NOMO-1 (cell line): ENCODE measurements around the gene MRPS6.
A peak's percentile ranks its signal among the peaks of the same experiment; 100 is the strongest.

Experiments
- DNase-seq, 2 experiments: peaks; one replicate each; lab custom pipeline; 2025; ENCODE audit not compliant: unreplicated experiment in 2 of 2; lab: John Stamatoyannopoulos, UW

MRPS6 gene

DNA sequence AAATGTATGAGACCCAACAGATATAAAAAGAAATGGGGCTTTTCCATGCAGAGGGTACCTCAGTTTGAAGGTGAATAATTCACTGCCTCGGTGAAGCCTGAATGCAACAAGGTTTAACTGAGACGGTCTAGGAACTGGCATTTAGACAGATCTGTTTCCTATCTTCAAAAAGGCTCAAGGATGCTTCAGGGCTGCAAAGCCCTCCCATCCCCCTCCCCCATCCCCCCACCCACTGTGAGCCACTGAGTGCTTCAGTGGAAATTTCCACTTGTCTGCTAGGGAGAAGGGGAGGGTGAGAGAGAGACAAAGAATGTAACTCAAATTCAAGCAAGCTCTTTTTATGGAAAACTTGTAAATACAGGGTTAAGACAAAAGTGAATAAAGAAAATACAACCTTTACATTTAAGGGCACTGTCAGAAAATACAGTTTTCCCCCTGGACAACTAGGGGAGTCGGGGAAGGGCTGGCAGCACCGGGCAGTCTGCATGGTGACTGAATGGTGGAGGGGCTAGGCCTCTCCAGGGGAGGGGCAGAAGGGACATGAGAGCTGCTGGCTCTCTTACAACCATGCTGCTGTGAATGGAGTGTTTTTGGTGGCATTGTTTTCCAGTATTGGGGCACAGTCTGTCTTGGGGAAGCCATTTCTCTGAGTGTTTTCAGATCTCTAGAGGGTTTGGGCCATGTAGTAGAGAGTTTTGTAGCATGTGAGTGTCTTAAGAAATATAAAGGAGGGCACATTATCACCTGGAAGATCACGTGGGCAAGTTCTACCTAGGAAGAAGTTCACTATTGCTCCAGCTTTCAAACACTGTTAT lies 56.7 kb downstream of the MRPS6 start:
- DNase-seq, result no peak

DNA sequence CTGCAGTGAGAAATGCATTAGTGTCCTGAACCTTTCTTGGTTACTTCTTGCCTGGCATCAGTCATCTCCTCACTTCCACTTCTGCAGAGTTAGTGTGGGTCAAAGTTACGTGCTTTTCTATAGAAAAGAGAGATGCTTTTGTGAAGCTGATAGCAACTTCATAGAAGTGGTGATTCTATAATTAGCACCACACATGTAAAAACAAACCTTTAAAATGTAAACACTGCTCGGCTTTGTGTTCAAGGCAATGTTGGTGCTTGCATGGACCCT lies 57.3 kb downstream of the MRPS6 start:
- no peak for DNase-seq

DNA sequence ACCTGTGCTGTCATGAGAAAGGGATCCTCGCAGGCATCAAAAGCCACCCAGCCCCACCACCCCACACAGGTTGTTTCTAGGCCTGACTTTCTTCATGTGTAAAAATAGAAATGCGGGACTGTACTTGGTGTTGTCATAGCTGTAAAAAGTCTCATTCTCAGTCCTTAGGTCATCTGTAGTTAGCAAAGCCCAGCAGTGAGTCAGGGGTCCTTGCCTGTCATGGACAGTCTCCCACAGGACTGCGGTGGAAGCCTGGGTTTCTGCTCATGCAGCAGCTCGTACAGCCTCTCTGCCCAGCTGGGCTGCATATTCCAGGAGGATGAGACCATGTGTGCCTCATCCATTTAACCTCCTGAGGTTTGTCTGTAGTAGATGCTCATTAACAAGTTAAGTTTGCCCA lies 58.2 kb downstream of the MRPS6 start:
- DNase-seq, result no peak

DNA sequence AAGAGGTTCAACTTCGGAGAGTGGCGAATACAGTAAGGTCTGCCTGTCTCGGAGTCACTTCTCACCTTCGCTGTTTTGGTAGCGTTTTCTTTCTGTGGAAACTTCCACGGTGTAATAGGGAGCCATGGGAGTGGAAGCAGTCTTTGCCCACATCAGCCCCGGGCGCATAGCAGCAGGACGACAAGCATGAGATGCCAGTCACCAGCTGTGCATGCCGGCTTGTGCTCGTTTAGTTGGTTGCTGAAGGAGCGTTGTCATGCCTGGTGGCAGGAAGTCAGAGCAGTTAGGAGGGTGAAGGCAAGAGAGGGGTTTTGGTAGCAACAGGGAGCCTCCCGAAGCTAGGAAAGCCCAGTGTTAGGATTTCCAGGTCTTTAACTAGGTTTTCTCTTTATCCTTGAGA lies 58.8 kb downstream of the MRPS6 start:
- no peak for DNase-seq

DNA sequence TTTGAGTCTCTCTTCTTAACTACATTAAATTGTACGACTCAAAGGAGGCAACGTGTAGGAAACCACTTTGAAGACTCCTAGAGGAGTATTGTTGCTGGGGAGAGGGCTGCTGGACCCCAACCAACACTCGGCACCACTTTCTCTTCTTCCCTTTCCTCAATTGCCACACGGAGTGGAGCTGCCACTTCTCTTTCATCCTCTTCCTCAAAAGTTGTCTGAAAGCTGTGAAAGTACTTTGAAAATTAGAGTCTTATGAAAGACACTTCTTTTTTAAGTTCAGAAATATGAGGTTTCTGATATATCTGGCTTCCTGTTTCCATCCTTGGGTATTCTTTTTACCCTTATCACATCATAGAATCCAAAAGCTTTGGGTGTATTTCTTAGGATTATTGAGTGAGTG lies 59.5 kb downstream of the MRPS6 start:
- peak; percentile 52 to 85 for DNase-seq

DNA sequence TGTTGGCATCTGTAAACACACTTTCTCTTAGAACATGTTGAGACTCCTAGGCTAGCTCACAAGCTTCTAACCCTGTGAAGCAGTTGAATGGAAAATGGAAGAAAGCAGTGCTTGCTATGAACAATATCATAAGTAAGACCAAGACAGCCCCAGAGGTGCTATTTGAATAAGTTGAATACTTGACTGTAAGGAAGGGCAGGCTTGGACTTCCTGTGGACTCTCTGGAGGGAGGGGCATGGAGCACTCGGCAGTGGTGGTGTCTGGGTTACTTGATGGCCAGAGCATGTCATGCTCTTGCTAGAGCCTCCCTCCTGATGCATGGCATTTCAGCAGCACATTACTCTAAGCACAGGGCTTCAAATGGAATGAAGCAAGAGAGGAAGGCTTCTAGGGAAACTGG lies 60.0 kb downstream of the MRPS6 start:
- DNase-seq, result no peak

DNA sequence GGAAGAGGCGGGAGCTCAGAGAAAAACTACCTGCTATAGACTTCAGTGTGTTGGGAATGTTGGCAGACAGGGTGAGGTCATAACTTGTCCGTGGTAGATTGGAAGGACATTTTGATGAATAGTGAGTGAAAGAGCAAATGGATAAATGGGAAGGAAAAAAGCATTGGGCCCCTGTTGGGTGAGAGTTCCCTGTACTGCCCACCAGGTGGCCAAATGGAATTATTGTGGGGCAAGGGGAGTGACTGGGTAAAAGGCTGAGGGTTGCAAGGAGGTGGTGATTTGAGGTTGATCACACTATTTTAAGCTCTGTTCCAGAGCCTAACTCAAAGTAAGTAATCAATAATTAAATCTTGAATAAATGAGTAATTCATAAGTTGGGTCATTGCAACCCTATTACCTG lies 60.4 kb downstream of the MRPS6 start:
- no peak for DNase-seq

DNA sequence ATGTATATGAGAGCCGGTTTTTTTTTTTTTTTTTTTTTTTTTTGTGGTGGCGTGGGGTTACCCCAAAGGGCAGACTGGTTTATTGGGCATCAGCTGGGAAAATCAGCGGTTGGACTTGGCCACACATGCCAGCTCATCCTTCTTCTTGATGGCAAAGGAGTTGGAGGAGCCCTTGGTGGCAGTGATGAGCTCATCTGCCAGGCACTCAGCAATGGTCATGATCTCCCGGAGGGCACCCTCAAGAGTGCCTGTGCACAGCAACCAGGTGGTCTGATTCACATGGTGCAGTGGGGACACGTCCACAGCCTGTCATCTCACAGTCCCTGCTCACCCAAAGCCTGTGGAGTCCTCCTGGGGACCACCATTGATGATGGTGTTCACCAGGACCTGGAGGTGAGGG lies 62.0 kb downstream of the MRPS6 start:
- DNase-seq, result no peak

- DNase-seq, result no peak
Observed at GRCh38 chr21:34141373-34141772, 68.0 kb downstream of the MRPS6 start.

DNA sequence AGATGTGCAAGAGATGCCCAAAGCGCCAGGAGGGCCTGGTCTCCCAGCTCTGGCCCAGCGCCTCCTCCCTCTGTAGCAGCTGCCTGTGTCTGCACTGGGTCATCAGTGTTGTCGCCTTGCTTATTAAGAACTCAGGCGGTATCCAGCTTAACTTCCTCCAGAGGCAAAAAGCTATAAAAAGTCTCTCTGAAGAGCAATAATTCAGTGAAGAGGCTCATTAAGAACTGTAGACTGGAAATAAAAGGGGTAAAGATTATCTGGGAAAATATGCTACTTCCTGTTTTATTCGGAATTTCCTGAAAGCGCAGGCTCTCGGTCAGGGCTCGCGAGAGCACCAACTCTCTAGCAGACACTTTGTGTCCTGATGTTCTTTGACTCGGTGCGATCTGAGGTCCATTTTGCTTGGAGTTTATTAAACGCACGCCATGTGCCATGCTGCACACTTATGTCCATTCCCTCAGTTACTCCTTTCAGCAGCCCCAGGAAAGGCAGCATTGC lies 70.4 kb downstream of the MRPS6 start:
- DNase-seq, result no peak

DNA sequence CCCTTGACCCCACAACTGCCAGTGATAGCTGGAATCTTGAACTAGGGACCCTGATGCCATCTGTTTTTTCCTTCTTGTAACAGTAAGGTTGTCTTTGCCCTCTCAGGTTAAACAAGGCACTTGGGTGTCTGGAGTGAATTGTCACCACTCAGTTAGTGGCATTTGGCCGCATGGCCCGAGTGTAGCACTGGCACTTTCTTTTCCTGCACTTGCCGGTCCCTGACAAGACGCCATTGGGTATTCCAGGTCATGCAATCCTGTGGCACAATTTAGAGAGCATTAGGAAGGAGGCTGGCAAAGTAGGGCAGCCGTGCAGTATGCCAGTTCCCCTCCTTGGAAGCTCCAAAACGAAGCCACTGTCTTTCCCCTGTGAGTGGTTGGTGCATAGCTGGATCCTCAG lies 70.8 kb downstream of the MRPS6 start:
- no peak for DNase-seq

DNA sequence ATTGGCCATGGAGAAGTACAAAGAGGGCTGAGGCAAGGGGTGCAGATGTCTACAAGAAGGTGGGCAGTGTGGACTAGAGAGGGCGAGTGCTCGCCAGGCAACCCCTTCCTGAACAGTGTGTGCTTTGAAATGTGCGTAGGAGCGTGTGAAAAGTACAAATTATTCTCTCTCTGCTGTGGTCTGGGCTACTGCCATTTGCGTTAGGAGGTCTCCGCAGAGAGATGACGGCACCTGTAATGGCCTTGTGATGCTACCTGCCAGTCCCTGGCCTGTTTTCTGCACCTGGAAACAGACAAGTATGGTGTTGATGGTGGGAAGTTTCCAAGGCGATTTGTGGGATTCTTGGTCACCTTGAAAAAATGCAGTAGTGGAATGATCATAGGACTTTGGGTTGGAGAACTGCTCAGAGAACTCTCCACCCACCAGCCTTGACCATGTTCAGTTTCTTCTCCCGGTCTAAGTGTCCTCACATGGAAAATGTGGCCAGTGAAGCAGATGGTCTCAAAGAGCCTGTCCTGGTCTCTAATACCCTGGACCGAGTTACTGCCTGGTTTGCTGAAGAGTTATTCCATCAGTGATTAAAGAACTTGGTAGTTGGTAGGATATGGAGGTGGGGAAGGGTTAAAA lies 74.5 kb downstream of the MRPS6 start:
- no peak for DNase-seq

GRCh38 chr21:34148419-34148804 lies 75.0 kb downstream of the MRPS6 start:
- DNase-seq, result no peak

DNA sequence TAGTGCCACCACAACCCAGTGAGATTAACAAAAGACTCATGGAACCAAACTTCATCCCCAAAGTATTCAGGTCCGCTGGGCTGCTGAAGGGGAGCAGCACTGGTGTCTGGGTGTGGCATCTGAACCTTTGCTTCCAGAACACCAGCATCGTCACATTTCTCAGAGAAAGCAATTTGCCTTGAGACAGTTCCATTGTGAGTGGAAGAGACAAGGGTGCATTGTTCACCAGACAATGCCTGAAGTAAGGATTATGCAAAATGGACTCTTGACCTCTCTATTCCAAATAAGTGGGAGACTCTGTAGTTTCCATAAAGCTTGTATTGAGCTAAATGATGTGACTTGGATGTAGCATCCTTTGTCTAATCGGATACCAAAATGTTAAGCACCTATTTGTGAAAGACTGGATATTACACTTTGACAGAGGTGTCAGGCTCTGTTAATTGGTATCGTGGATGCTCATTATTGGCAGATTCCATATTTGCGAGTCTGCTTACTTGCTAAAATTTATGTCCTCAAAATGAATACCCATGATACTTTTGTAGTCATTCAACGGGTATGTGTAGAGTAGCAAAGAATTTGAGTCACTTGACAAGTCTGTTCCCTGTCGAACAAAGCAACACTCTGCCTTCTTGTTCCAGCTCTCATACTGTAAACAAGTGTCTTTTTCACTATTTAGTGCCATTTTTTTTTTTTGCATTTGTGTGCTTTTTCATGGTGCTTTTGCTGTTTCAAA lies 75.6 kb downstream of the MRPS6 start:
- no peak for DNase-seq

GRCh38 chr21:34152500-34152899 lies 79.1 kb downstream of the MRPS6 start:
- no peak for DNase-seq

DNA sequence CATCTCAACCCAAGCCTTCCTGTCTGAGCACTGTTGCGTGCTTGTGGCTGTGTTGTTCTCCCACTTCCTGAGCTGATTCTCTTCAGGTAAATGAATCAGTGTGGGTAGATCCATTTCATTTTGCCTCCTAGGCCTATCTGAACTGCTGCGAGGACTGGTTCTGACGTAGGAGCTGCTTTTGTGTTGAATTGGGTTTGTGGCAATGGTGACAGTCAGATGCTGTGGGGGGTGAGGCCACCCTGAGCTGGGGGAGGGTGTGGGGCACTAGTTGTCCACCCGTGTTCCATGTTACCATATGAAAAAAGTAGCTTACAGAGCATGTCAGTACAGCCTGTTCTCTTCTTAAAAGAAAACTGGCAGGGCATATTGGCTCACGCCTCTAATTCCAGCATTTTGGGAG lies 81.5 kb downstream of the MRPS6 start:
- DNase-seq, result no peak

- DNase-seq, result no peak
Observed at GRCh38 chr21:34156957-34157356, 83.6 kb downstream of the MRPS6 start.

DNA sequence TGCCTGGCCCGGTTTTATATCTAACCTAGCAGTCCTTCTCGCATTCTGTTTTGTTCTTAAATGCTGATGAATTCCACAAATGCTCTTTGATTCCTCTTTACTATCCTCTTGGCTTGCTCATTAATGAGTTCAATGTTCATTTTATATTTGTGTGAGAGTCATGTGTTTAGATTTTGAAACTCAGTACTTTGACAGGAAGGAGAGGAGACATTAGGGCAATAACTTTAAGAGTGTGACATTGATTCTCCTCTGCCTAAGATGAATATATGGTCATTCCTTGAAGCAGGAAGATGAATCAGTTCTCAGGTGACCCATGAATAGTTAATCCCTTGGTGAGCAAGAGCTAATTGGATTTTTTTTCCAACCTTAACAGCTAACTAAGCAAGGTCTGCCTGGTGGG lies 84.1 kb downstream of the MRPS6 start:
- no peak for DNase-seq

- no peak for DNase-seq
Observed at GRCh38 chr21:34158866-34159835, 85.8 kb downstream of the MRPS6 start.

DNA sequence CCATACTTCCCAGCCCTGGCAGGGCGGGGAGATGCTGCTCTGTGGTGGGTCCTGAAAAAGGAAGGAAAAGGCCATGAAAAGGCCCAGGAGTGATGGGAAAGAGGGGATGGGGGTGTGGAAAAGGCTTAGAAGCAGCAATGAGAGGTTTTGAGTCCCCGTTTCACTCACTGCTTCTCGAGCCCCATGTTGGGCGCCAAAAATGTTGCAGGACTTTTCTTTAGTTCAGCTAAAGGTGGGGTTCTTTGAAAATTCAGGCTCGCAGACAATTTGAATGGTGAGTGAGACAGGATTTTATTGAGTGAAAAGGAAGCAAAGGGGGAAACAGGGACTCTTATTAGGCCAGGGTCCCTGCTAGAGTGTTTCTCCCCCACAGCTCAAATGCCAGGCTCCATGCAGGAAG lies 93.1 kb downstream of the MRPS6 start:
- no peak for DNase-seq

- DNase-seq, result no peak
Observed at GRCh38 chr21:34170886-34171285, 97.5 kb downstream of the MRPS6 start.
